ENCODE results near the gene ANKS3.

ANKS3 gene

GRCh38 chr16:4709481-4709880, 24.6 kb downstream of the ANKS3 start:
- no peak for TF ChIP-seq CTCF (IDR thresholded peaks at IDR 0.05; ENCODE audit: insufficient read depth, low read depth, low read length, missing control alignments)
- no peak overlapping the region for H3K4me3 ChIP-seq (ENCODE audit: low read length)
- DNase-seq (ENCODE audit: low read depth), result no peak

GRCh38 chr16:4706871-4707270, 27.2 kb downstream of the ANKS3 start:
- TF ChIP-seq CTCF (IDR thresholded peaks at IDR 0.05; ENCODE audit: insufficient read depth, low read depth, low read length, missing control alignments), result no peak
- DNase-seq (ENCODE audit: low read depth), result no peak
- no peak overlapping the region for H3K4me3 ChIP-seq (ENCODE audit: low read length)

GRCh38 chr16:4704913-4705312, 29.2 kb downstream of the ANKS3 start:
- TF ChIP-seq CTCF (IDR thresholded peaks at IDR 0.05; ENCODE audit: insufficient read depth, low read depth, low read length, missing control alignments), result no peak
- no peak overlapping the region for H3K4me3 ChIP-seq (ENCODE audit: low read length)
- no peak for DNase-seq (ENCODE audit: low read depth)

- no peak for DNase-seq (ENCODE audit: low read depth)
- no peak overlapping the region for H3K4me3 ChIP-seq (ENCODE audit: low read length)
- TF ChIP-seq CTCF (IDR thresholded peaks at IDR 0.05; ENCODE audit: insufficient read depth, low read depth, low read length, missing control alignments), result no peak
Measured at GRCh38 chr16:4704491-4704890, 29.6 kb downstream of the ANKS3 start.

- TF ChIP-seq CTCF (IDR thresholded peaks at IDR 0.05; ENCODE audit: insufficient read depth, low read depth, low read length, missing control alignments), result no peak
- no peak for DNase-seq (ENCODE audit: low read depth)
- H3K4me3 ChIP-seq (ENCODE audit: low read length), result no peak overlapping the region
Measured at GRCh38 chr16:4703906-4704305, 30.2 kb downstream of the ANKS3 start.

- no peak for TF ChIP-seq CTCF (IDR thresholded peaks at IDR 0.05; ENCODE audit: insufficient read depth, low read depth, low read length, missing control alignments)
- no peak for DNase-seq (ENCODE audit: low read depth)
- H3K4me3 ChIP-seq (ENCODE audit: low read length), result no peak overlapping the region
Measured at GRCh38 chr16:4702466-4702808, 31.6 kb downstream of the ANKS3 start.

GRCh38 chr16:4701791-4702465, 32.1 kb downstream of the ANKS3 start:
- TF ChIP-seq CTCF (IDR thresholded peaks at IDR 0.05; ENCODE audit: insufficient read depth, low read depth, low read length, missing control alignments), result no peak
- no peak overlapping the region for H3K4me3 ChIP-seq (ENCODE audit: low read length)
- DNase-seq (ENCODE audit: low read depth), result no peak
